AG20443 (cell line): ENCODE results near the gene ERICH6B.

ENCODE experiments used
- DNase-seq: peaks from one replicate; pipeline ENCODE4 v3.0.0; 2012; ENCODE audit warnings: low spot score, mixed read lengths

The ERICH6B gene

DNA sequence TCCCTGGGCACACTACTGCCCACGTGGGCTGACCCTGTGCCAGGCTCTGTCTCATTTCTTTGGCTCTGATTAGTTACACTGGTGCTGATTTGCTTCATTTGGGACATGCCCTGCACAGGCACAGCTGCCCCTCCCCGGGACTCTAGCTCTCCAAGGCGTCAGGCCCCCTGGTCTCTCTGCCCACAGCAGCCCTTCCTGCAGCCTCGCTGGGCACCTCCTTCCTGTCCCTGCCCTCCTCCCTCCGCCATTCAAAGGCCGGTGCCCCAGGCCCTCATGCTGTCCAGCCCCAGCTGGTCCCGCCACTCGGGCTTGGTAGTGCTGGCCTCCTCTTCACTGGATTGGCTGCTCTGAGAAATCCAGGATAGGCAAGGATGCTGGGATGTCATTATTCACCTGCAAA is 73.1 kb downstream of the ERICH6B start:
- DNase-seq: no peak

GRCh38 chr13:45541806-45542205 is 73.7 kb downstream of the ERICH6B start:
- no peak for DNase-seq

DNA sequence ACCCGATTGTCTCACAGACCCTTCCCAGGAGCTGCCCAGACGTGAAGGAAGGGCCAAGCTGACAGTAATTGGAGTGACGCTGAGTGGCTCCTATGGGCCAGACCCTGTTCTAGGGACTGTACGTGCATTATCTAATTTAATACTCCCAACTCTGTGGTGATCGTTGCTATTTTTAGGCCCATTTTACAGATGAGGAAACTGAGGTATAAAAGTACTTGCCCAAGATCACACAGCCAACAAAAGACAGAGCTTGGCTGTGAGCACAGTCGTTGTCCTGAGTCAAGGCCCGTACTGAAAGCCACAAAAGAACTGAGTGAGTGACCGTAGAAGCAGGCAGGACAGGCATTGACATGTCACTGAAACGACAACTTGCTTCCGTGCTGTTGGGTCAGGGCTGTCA is 74.7 kb downstream of the ERICH6B start:
- no peak for DNase-seq

- no peak for DNase-seq
Measured at GRCh38 chr13:45540195-45540594, 75.3 kb downstream of the ERICH6B start.

DNA sequence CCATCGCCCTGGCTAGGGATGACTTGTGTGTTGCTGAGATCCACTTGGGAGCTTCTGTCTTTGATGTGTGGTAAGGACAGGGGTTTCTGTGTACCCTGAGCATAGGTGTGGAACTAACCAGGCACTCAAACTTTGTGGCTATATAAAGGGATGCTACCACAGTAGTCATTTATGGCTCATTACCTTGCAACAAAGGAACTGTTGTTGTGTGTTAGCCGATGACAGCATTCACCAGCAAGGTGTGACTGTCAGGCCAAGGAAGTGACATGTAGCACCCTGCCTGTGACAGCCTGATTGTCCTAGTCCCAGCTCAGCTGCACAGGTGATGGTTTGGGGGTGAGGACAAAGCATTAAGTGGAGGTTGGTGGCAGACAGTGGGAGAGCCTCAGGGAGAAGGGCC is 77.2 kb downstream of the ERICH6B start:
- no peak for DNase-seq

DNA sequence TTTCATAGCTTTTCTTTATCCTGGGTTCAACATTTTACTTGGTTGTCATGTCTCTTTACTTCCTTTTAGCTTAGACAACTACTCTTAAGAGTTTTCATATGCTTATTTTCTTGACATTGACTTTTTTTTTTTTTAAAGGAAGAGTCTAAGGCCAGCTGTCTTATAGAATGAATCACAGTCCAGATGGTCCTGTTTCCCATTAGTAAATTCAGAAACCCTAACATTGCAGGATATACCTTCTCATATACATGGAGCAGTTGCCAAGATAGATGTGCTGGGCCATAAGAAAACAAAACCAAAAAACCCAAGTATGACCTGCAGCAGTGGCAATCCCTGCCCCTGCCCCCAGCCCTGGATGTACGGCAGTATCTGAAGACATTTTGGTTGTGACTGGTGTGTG is 78.0 kb downstream of the ERICH6B start:
- no peak for DNase-seq

- DNase-seq: no peak
Measured at GRCh38 chr13:45536224-45536623, 79.3 kb downstream of the ERICH6B start.

DNA sequence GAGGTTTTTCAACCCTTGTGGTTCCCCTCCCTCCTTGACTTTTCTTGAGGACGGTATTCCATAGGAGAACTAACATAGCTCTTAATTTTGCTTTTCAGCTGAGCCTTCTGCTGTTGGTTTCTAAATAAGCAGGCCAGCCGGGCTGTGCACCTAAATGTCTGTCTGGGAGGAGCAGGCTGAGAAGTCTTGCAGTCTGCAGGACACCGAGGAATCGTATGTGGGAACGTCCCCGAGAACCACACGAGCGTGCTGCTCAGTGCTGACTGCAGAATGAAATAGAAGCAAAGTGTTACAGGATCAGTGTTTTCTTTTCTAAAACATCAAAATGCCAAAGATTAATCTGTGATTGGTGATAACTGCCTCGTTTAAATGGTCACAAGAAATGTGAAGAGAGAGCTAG is 80.9 kb downstream of the ERICH6B start:
- DNase-seq: no peak

DNA sequence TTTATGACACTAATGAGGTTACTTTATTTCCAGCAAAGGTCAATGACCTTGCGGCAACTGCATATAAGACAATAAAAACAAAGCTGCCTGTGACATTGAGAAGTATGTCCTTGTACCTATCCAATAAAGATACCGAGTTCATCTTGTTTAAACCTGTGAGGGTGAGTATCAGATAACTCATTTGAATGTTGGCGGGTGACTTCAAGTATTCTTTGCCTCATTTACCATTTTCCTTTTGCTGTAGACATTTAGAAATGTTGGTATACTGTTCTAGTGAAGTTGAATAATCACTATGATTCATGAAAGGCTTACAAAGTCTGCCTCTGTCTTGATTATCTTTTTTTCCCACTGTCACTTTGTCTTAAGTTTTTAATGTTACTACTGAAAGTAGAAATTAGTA is 85.8 kb downstream of the ERICH6B start:
- no peak for DNase-seq

DNA sequence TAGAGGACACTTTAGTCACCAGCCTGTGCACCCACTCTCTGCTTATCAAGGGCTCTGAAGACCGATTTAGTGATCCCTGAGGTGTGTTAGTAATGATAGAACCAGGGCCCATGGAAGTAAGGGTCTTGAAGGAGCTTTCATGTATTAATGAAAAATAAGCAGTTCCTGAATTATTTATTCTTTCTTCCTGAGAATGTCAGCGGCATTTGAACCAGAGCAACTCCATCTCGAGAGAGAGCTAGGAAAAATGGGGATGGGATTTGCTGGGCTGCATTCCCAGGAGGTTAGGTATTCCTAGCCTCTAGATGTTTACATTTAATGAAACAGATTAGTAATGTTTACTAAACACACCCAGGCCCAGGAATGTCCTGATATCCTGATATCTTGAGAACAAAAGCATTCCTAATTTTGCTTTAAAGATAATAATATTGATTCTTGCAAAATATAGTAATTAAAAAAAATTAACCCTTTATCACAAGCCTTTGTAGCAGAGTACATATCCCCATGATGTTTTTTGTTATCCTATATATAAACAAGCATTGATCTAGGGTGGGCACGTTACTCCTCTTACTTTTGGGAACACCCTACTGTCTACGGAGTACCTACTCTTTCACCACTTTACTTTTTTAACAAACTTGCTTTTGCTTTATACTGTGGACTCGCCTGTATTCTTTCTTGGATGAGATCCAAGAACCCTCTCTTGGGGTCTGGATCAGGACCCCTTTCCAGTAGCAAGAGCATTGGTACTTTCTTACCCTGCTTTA is 87.7 kb downstream of the ERICH6B start:
- DNase-seq: no peak

DNA sequence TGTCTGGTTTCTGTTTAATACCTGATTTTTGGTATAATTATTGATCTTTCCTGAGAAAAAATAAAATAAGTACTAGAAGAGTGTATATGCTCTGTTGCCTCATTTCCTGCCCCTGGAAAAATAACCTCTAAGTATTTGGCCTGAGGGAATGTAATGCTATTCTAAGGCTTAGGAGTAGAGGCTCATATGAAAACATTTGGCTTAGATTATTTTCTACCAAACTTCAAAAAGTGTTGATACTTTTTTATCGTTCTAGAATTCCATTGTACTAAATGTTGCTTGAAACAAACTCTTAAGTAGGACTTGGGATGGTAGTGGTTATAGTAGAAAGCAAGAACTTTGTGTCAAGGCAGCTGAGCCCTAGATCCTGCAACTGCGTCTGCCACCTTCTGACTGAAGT is 93.0 kb downstream of the ERICH6B start:
- DNase-seq: no peak

GRCh38 chr13:45521297-45521696 is 94.2 kb downstream of the ERICH6B start:
- DNase-seq: no peak

GRCh38 chr13:45519493-45519892 is 96.0 kb downstream of the ERICH6B start:
- no peak for DNase-seq

DNA sequence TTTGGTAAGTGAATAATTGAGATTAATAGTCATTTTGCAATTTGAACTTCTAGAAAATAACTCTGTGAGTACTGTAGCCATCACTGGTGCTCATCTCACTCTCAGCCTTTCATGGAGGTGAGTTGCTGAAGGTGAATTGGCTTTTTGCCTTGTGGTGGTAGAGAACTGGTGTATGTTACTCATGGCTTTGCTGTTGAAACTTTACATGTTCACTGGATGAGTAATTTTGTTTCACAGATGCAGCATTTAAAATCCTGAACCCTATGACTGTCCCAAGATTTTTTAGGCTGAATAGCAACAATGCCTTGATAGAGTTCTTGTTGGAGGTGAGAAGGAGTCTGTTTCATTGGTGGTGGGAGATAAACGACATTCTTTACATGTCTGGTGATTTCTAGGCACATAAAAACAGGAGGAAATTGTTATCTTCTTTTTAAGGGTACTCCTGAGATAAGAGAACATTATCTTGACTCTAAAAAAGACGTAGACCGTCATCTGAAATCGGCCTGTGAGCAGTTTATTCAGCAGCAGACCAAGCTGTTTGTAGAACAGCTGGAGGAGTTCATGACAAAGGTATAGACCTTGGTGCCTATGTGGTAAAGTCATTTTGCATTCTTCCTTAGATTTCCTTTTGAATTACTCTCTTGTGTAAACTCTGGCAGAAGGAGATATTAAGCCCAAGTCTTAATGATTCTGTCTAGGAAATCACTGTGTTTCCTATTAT is 96.9 kb downstream of the ERICH6B start:
- DNase-seq: no peak

GRCh38 chr13:45516757-45517156 is 98.8 kb downstream of the ERICH6B start:
- no peak for DNase-seq

DNA sequence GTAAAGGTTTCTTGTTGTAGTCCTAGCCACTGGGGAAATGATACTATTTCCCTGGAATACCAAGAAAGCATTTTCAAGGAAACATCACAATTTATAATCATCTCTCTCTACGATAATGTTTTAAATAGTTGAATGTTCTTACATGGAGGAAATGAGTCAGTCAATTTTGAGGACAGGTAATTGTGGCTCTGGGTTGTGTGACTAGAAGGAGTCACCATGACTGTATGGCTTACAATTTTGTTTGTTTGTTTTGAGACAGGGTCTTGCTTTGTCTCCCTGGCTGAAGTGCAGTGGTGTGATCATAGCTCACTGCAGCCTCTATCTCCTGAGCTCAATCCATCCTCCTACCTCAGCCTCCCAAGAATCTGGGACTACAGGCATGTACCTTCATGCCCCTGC is 103.4 kb downstream of the ERICH6B start:
- DNase-seq: no peak

GRCh38 chr13:45511310-45512097 is 104.0 kb downstream of the ERICH6B start:
- peak; percentile 74 for DNase-seq

DNA sequence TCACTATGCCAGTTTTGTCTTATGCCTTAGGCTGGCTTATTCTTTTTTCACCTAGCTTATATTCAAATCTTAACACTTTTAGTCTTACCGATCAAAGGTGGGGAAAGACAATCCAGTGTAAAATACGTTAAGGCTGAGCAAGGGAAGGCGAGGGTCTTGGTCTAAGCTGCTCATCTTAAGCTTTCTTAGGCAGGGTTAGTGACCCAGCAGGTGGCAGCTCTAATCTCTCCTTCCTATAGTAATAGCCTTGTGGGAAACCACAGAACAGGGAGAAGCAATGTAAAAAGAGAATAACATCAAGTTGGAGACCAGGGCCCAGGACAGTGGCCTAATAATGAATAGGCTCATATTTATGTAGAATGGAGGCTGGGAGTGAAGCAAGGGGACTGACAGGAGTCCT is 104.9 kb downstream of the ERICH6B start:
- DNase-seq: no peak

DNA sequence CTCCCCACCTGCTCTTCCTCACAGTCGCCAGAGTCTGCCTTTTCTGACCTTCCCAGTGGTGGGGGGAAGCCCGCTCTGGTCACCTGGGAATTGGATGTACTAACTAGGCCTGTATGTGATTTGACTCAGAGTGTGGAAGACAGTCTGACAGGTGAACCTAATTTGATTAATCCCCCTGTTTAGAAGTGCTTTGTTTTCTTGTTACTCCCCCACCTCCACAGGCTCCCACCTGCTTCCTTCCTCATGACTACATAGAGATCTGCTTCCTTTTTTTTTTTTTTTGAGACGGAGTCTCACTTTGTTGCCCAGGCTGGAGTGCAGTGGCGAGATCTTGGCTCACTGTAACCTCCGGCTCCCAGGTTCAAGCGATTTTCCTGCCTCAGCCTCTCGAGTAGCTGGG is 106.8 kb downstream of the ERICH6B start:
- DNase-seq: no peak

- no peak for DNase-seq
Measured at GRCh38 chr13:45506811-45507210, 108.7 kb downstream of the ERICH6B start.

DNA sequence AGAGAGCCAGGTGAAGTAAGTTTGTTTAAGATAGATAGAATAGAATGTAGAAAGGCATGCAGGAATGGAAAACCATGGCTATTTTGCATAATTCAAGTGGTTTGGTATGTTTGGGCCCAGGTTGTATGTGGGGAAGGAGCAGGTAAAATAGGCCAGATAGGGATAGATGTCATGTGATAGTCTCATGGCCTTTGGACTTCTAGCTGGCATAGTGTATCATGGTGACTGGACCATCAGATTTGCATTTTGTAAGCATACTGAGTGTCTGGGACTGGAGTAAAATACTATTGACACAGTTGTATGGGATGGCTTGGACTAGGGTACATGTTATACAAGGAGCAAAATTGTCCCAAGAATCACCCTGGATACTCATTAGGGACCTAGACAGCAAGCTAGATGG is 111.9 kb downstream of the ERICH6B start:
- DNase-seq: no peak

GRCh38 chr13:45501175-45501526 is 114.4 kb downstream of the ERICH6B start:
- no peak for DNase-seq
